MM.1S (cell line): Measurements from ENCODE around the gene IRS2.

Experiments
- CTCF ChIP-seq: fragments of 300-600 bp; sonication (generic); IDR thresholded peaks from 2 replicates; pipeline ENCODE4 v1.5.1; 2016; ENCODE audit warnings: antibody characterized with exemption, low read length, mixed read lengths
- EZH2 ChIP-seq: fragments of 300-600 bp; sonication (generic); optimal IDR thresholded peaks from 2 replicates; pipeline ENCODE3; 2017; ENCODE audit warnings: low read depth, mild to moderate bottlenecking, antibody characterized with exemption, low read length, mixed read lengths

DNA sequence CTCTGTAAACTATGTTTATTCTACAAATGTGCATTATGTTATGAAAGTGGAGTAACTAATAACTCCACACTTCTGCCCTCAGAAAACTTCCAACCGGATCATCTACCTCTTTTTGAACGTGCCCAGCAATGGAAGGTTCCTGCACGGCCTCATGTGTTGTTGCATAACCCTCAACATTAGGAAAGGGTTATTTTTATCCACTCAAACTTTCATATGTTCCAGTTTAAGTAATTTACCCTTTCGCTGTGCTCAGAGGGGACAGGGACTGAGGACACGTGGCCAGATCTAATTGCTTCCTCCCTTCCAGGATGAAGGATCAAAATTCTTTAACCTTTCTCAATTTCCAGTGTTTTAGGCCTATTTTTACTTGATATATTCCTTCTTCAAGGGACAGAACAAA is 29.6 kb downstream of the IRS2 start:
- no peak for TF ChIP-seq CTCF
- no peak for TF ChIP-seq EZH2
